SH-SY5Y (cell line): ENCODE results near the gene PAIP1.

Experiments
- GATA2 ChIP-seq: IDR thresholded peaks from 2 replicates; pipeline ENCODE4 v1.6.1; 2011; ENCODE audit warnings: mild to moderate bottlenecking, low read depth, low read length
- GATA3 ChIP-seq: IDR thresholded peaks from 2 replicates; pipeline ENCODE4 v1.6.1; 2011; ENCODE audit warnings: low read depth, mild to moderate bottlenecking, low read length, moderate library complexity

DNA sequence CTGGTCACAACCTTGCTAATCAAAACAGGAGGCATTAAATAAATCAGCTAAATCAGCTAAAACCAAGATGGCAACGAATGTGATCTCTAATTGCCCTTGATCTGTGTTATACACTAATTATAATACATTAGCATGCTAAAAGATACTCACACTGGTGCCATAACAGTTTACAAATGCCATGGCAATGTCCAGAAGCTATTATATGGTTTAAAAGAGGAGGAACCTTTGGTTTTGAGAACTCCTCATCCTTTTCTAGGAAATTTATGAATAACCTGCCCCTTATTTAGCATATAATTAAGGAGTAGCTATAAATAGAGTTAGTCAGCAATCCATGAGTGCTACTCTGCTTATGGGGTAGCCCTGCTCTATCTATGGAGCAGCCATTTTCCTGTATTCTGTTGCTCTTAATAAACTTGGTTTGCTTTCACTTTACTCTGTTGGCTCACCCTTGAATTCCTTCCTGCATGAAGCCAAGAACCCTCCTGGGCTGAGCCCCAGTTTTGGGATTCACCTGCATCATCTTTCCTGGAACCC lies 27.4 kb upstream of the PAIP1 start:
- no peak for TF ChIP-seq GATA2
- TF ChIP-seq GATA3, result no peak
